GM21526 (cell line): ENCODE results near the gene ATRX.
"Not testable (repeated sequence)": the region's sequence is repeated elsewhere in the genome, so short reads cannot be mapped to it uniquely, and the experiment has no call there.

Source experiments
- ATAC-seq: cut with Tn5 transposase; IDR thresholded peaks from one replicate; pipeline ENCODE4 v1.9.1; 2021; ENCODE audit warnings: moderate library complexity; ENCODE audit not compliant: unreplicated experiment, low FRiP score

The ATRX gene

GRCh38 chrX:77638397-77638796, 147.6 kb downstream of the ATRX start:
- no peak for ATAC-seq

DNA sequence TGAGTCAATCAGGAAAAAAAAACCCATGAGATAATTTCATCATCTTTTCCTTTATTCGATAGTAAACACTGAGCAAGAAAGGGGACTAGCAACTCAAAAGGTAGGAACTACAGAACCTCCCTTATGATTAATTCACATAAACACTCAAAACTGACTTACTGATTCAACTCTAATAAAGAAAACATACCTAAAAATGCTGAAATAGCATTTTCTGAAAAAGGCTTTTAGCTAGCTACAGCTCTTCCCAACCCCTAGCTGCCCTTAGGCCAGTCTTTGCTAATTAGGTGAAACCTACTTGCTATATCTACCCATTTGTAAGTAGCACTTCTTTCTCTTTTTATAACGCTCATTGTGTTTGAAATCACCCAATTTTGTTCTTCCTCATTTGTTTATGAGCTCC, 150.6 kb downstream of the ATRX start:
- no peak for ATAC-seq

- no peak for ATAC-seq
Observed at GRCh38 chrX:77628294-77629025, 157.6 kb downstream of the ATRX start.

DNA sequence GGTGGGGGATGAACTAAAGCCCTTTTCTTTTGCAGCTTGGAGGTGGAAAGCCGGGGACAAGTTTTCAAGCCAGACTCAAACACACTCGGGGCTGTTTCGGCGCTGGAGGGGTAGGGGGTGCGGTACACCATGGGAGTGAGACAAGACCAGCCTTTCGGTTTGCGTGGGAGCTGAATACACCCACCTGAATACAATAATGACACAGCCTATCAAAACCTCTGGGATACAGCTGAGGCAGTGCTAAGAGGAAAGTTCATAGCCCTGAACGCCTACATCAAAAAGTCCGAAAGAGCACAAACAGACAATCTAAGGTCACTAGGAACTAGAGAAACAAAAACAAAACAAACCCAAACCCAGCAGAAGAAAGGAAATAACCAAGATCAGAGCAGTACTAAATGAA, 163.3 kb downstream of the ATRX start:
- no peak for ATAC-seq

DNA sequence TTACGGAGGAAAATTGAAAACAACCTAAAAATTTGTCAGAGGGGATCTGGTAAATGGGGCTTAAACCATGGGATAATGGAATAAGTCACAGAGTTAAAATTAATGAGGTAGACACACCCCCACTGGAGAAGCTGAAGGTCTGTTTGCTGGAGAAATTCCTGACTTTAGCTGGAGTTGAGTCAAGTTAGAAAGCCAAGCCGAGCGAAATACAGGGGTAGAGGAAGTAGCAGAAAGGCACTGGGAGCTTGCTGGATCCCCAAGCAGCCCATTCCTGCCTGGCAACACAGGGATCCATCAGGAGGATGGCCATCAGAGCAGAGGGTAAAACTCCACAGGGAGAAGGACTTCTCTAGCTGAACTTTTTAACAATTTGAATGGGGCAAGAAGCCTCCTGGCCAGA, 163.8 kb downstream of the ATRX start:
- ATAC-seq: no peak

- ATAC-seq: not testable (repeated sequence)
Observed at GRCh38 chrX:77621453-77621852, 164.6 kb downstream of the ATRX start.

DNA sequence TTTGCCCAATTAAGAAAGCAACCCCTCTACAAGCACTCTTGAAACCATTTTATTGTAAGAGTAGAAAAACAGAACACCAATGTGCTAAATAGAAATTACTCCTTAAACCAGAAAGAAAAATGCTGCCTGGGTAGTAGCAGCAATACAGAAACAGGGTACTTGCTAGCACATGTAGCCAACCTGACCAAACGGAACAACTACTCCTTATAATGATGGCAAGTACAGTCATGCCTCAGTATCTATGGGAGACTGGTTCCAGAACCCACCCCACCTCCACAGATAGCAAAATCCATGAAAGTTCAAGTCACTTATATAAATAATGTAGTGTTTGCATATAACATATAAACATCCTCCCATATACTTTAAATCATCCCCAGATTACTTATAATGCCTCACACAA, 168.8 kb downstream of the ATRX start:
- no peak for ATAC-seq

DNA sequence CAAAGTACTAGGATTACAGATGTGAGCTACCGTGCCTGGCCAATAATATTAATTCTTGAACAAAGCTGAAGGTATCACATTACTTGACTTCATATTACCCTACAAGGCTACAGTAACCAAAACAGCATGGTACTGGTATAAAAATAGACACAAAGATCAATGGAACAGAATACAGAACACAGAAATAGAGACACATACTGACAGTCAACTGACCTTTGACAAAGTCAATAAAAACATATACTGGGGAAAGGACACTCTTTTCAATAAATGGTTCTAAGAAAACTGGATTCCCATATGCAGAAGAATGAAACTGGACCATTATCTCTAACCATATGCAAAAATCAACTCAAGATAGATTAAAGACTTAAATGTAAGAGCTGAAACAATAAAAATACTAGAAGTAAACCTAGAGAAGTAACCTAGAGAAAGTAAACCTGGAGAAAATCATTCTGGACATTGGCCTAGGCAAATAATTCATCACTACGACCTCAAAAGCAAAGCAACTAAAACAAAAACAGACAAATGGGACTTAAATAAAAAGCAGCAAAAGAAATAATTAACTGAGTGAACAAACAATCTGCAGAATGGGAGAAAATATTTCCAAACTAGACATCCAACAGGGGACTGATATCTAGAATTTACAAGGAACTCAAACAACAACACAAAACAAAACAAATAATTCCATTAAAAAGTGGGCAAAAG, 182.2 kb downstream of the ATRX start:
- ATAC-seq: no peak

DNA sequence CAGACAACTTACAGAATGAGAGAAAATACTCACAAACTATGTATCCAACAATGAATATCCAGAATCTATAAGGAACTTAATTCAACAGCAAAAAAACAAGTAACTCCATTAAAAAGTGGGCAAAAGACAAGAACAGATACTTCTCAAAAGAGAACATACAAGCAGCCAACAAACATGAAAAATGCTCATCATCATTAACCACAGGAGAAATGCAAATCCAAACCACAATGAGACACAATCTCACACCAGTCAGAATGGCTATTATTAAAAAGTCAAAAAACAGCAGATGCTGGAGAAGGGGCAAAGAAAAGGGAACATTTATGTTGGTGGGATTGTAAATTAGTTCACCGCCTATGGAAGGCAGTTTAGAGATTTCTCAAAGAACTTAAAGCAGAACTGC, 188.5 kb downstream of the ATRX start:
- ATAC-seq: no peak

- ATAC-seq: no peak
Observed at GRCh38 chrX:77597090-77597489, 188.9 kb downstream of the ATRX start.

DNA sequence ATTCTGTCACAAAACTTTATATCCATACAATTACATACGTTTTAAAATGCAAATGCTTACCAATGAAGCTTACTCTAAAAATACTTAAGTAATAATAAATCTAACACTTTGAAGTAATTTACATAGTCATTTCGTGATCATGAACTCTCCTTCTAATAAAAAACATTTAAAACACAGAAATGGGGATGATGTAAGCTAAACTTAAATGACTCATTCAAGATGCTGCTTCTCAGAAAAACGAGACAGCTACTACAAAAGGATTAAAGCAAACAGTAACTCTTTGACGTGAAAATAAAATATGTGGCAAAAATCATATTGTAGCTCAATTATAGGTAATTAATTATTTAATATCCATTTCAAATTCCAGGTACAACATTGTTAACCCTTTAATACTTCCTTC, 190.2 kb downstream of the ATRX start:
- no peak for ATAC-seq

- no peak for ATAC-seq
Observed at GRCh38 chrX:77572322-77572721, 213.7 kb downstream of the ATRX start.

- ATAC-seq: no peak
Observed at GRCh38 chrX:77565278-77565677, 220.7 kb downstream of the ATRX start.

GRCh38 chrX:77564823-77565222, 221.2 kb downstream of the ATRX start:
- ATAC-seq: no peak

DNA sequence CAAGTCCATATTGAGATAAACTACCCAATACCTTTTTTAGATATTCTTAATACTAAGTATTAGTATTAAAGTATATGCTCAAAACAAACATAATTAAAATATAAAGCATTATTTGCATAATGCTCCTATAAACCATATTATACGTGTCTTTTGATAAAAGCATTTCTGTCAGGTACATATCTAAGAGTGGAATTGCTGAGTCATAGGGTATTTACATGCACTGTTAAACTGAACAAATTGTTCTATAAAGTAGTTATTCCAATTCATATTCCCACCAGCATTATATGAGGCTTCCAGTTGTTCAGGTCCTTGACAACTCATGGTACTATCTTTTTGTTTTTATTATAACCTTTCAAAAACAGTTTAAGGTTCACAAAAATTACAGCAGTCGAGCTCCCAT, 224.6 kb downstream of the ATRX start:
- no peak for ATAC-seq

GRCh38 chrX:77556276-77556675, 229.7 kb downstream of the ATRX start:
- no peak for ATAC-seq

- no peak for ATAC-seq
Observed at GRCh38 chrX:77548751-77549150, 237.3 kb downstream of the ATRX start.

GRCh38 chrX:77539778-77540177, 246.2 kb downstream of the ATRX start:
- ATAC-seq: not testable (repeated sequence)

DNA sequence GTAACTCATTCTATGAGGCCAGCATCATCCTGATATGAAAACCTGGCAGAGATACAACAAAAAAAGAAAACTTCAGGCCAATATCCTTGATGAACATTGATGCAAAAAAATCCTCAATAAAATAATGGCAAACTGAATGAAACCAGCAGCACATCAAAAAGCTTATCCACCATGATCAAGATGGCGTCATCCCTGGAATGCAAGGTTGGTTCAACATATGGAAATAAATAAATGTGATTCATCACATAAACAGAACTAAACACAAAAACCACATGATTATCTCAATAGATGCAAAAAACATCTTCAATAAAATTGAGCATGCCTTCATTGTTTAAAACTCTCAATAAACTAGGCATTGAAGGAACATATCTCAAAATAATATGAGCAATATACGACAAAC, 254.8 kb downstream of the ATRX start:
- ATAC-seq: not testable (repeated sequence)

- no peak for ATAC-seq
Observed at GRCh38 chrX:77528034-77528433, 258.0 kb downstream of the ATRX start.

DNA sequence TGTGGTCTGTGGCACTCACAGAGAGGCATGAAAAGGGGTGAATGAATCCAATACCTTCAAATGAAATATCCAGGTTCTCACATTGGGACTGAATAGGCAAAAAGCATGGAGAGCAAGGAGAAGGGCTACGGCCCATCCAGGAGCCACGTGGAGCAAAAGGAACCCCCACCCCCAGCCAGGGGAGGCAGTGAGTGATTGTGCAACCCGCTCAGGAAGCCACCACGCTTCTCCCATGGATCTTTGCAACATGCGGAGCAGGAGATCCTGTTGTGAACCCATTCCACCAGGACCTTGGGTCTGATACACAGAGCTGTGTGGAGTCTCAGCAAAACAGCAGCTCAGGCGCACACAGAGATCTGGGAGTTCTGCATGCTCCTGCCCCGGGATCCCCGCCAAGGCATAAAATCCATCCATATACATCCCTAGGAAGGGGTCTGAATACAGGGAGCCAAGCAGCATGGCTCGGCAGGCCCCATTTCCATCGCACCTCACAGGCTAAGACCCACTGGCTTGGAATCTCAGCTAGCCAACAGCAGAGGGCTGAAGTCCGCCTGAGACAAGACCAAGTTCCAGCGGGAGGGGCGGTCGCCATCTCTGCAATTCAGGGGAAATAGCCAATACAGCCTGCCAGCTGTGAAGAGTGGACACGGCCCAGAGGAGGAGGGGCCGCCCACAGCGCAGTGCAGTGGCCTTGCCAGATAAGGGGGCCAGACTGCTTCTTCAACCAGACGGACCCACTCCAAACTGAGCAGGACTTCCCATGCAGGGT, 258.6 kb downstream of the ATRX start:
- ATAC-seq: no peak

GRCh38 chrX:77519765-77520164, 266.3 kb downstream of the ATRX start:
- no peak for ATAC-seq
